Neural cell (in vitro differentiated cells): ENCODE measurements around the gene ANKRD6.

Source experiments
- EP300 ChIP-seq: fragments of 450-650 bp; conservative IDR thresholded peaks from 2 replicates; pipeline ENCODE4 v1.6.1; 2014; ENCODE audit warnings: antibody characterized with exemption, mild to moderate bottlenecking, moderate library complexity; ENCODE audit not compliant: poor library complexity, severe bottlenecking
- EZH2 ChIP-seq: fragments of 200-600, 300-800 bp; shearing (Covaris generic), sonication (generic); IDR thresholded peaks from 2 replicates; pipeline ENCODE4 v1.6.1; 2014; ENCODE audit warnings: antibody characterized with exemption, low read length, borderline replicate concordance, mild to moderate bottlenecking; ENCODE audit not compliant: insufficient read depth, poor library complexity, severe bottlenecking
- POLR2AphosphoS5 ChIP-seq: IDR thresholded peaks from 2 replicates; pipeline ENCODE4 v1.6.1; 2012
- RAD21 ChIP-seq: fragments of 450-650 bp; conservative IDR thresholded peaks from 2 replicates; pipeline ENCODE4 v1.6.1; 2014; ENCODE audit warnings: antibody characterized with exemption, mild to moderate bottlenecking, moderate library complexity
- SMC3 ChIP-seq: fragments of 450-650 bp; conservative IDR thresholded peaks from 2 replicates; pipeline ENCODE4 v1.6.1; 2014; ENCODE audit warnings: antibody characterized with exemption, mild to moderate bottlenecking, moderate library complexity; ENCODE audit not compliant: poor library complexity
- TF ChIP-seq, protein P1 (sequence below): fragments of 450-650 bp; IDR thresholded peaks from 2 replicates; pipeline ENCODE4 v1.5.1; 2014; ENCODE audit warnings: antibody characterized with exemption, mild to moderate bottlenecking, moderate library complexity; ENCODE audit not compliant: poor library complexity, severe bottlenecking
- TF ChIP-seq, protein P2 (sequence below): IDR thresholded peaks from 2 replicates; pipeline ENCODE4 v1.6.1; 2012; ENCODE audit warnings: borderline replicate concordance

DNA sequence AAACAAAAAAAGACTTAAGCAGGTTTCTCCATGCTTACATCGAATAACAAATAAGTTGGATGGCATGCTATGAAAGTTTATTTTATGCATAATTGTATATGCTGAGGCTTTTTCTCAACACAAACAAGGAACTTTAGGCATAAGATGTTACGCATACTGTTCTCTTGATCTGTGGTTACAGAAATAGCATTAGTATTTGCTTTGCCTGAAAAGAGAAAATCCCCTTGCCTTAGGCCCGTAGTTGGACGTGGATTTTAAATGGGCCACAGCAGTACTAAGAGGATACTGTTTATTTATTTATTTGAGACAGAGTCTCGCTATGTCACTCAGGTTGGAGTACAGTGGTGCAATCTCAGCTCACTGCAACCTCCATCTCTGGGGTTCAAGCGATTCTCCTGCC, 186.6 kb downstream of the ANKRD6 start:
- TF ChIP-seq SMC3: no peak
- TF ChIP-seq EP300: no peak
- TF ChIP-seq, protein P1, sequence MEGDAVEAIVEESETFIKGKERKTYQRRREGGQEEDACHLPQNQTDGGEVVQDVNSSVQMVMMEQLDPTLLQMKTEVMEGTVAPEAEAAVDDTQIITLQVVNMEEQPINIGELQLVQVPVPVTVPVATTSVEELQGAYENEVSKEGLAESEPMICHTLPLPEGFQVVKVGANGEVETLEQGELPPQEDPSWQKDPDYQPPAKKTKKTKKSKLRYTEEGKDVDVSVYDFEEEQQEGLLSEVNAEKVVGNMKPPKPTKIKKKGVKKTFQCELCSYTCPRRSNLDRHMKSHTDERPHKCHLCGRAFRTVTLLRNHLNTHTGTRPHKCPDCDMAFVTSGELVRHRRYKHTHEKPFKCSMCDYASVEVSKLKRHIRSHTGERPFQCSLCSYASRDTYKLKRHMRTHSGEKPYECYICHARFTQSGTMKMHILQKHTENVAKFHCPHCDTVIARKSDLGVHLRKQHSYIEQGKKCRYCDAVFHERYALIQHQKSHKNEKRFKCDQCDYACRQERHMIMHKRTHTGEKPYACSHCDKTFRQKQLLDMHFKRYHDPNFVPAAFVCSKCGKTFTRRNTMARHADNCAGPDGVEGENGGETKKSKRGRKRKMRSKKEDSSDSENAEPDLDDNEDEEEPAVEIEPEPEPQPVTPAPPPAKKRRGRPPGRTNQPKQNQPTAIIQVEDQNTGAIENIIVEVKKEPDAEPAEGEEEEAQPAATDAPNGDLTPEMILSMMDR: no peak
- no peak for TF ChIP-seq POLR2AphosphoS5
- TF ChIP-seq, protein P2, sequence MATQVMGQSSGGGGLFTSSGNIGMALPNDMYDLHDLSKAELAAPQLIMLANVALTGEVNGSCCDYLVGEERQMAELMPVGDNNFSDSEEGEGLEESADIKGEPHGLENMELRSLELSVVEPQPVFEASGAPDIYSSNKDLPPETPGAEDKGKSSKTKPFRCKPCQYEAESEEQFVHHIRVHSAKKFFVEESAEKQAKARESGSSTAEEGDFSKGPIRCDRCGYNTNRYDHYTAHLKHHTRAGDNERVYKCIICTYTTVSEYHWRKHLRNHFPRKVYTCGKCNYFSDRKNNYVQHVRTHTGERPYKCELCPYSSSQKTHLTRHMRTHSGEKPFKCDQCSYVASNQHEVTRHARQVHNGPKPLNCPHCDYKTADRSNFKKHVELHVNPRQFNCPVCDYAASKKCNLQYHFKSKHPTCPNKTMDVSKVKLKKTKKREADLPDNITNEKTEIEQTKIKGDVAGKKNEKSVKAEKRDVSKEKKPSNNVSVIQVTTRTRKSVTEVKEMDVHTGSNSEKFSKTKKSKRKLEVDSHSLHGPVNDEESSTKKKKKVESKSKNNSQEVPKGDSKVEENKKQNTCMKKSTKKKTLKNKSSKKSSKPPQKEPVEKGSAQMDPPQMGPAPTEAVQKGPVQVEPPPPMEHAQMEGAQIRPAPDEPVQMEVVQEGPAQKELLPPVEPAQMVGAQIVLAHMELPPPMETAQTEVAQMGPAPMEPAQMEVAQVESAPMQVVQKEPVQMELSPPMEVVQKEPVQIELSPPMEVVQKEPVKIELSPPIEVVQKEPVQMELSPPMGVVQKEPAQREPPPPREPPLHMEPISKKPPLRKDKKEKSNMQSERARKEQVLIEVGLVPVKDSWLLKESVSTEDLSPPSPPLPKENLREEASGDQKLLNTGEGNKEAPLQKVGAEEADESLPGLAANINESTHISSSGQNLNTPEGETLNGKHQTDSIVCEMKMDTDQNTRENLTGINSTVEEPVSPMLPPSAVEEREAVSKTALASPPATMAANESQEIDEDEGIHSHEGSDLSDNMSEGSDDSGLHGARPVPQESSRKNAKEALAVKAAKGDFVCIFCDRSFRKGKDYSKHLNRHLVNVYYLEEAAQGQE: no peak
- TF ChIP-seq EZH2: no peak
- no peak for TF ChIP-seq RAD21
